ENCODE measurements around the gene IL18. TPM values are rescaled to one million over a fixed set of nuclear protein-coding genes. Genes with fewer than 3 reads are reported as not detected.
"Not testable (repeated sequence)": the region's sequence is repeated elsewhere in the genome, so short reads cannot be mapped to it uniquely, and the experiment has no call there.

IL18 gene
- total RNA-seq, 2 donors from 2014 or later, result 74.7 to 154 TPM

DNA sequence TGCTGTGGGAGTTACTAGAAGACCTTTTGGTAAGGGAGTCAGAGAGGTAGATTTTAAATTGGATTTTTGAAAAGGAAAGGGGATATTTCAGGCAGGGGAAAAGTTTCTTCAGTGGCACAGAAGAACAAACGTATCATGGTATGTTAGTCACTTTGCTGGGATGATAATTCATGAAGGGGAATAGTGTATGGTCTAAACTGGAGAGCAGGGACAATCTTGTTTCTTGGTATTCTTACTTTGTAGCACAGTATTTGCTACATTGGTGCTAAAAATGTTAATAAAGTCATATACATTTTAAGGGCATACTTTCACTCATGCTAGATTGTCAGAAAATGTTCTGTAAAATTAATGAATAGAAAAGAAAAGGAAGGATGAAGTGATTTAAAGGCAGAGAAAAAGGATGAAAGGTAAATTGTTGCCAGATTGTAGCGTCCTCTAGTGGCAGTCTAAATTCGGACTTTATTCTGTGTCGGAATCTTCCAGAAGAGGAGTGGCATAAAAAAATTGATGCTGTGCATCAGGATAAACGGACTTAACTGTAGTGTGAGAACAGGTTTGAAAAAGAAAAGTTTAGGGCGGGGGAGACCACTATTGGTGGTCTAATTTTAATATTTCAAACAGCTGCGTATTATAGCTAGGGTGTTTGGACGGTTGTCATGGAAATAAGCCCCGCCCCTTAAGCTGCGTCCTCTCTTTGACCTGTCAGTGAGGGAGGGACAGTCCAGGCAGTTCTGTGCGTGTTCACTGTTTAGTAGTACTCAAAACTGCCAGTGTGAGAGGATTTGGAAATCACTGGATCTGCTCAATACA, 11.1 kb upstream of the IL18 start, which contains the start of gene BCO2:
Gene BCO2, plus strand, starts transcription at position 724 of the 810 bp plus-strand sequence. CDS start 90 bp downstream, outside the sequence.
- peak; percentile 84 for DNase-seq
- intact Hi-C loops (cut with DNase I, micrococcal nuclease), result loop anchor here in 1 of 2 donors (5.0 kb wide), 1 partner anchor 63 kb away; no protein-coding TSS in a partner anchor
- ATAC-seq, result peak; percentile 95

DNA sequence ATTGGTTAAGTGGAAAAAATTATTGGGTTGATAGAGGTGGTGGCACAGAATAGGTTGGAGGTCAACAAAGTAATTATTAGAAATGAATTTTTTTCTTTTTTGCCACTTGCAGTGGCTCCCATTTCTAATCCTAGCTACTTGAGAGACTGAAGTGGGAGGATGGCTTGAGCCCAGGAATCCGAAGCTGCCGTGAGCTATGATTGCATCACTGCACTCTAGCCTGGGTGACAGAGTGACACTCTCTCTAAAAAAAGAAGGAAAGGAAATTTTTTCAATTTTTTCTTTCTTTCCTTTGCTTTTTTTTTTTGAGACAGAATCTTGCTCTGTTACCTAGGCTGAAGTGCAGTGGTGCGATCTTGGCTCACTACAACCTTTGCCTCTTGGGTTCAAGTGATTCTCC, 9.3 kb upstream of the IL18 start:
- no peak for ATAC-seq
- intact Hi-C loops (cut with DNase I, micrococcal nuclease), result no loop called here
- DNase-seq, result no peak

DNA sequence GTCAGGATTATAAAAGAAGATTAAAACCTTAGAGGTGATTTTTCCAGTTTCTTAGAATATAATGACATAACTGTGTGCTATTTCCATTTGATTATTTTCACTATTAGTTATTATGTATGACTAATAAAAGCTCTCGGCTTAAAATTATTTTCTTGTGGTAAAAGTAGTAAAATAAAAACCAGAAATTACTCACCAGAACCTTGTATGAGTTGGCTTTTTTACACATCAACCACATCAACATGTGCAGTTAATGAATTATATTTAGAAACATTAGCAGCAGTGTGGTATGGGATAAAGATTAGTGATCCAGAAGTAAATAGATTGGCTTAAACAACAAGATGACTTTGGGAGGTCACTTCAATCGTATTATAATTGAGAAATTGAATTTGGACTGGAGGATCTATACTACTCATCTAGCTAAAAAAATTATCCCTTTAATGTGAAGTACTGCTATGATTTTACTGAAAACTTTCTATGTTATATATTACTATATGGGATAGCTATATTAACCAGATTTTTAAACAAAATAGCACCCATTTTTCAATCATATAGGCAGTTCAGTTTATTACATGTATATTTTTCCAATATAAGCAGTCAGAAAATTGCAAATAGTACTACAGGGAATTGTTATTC, 8.6 kb upstream of the IL18 start:
- DNase-seq, result no peak
- no peak for ATAC-seq
- intact Hi-C loops (cut with DNase I, micrococcal nuclease), result no loop called here

DNA sequence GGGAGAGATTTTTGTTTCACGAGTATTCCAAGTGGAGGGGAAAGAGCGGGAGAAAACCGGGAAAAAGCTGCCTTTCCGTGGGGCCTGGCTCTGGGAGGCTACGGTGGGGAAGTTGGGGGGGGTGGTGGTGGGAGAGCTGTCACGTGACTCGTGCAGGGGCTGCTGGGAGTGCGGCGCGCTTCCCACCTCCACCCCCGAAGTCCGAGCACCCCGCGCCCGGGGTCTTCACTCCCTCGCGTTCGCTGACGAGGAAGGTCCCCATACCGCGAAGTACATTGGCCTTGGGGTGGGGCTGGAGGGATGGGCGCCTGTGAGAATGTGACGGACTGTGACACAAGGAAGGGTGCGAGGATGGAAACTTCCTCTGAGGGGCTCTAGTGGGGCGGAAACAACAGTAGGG, 3.3 kb upstream of the IL18 start, which contains the start of gene TEX12:
Gene TEX12, plus strand, starts transcription at position 228 of the 400 bp plus-strand sequence. CDS start 1,897 bp downstream, outside the sequence.
- no peak for ATAC-seq
- peak in 1 of 2 donors; percentile 11 for DNase-seq
- intact Hi-C loops (cut with DNase I, micrococcal nuclease), result no loop called here

DNA sequence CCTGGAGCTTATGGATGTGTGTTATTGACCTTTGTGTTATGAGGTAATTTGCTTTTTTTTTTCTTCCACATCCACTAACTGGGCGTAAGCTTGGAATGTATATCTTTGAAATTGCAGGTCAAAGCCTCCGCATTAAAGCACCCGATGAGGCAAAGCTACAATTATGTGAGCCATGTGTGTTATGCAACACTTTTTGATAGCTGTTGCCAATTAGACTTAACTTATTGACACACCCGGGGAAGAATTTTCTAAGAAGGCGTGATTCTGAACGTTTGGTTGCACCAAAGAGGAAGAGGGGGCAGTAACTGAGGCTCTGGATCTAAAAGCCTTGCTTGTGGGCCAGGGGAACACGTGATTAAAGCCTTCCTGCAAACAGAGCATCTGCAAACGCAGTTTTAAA, 2.7 kb upstream of the IL18 start:
- peak; percentile 13 to 49 for DNase-seq
- ATAC-seq, result peak; percentile 74
- intact Hi-C loops (cut with DNase I, micrococcal nuclease), result no loop called here

DNA sequence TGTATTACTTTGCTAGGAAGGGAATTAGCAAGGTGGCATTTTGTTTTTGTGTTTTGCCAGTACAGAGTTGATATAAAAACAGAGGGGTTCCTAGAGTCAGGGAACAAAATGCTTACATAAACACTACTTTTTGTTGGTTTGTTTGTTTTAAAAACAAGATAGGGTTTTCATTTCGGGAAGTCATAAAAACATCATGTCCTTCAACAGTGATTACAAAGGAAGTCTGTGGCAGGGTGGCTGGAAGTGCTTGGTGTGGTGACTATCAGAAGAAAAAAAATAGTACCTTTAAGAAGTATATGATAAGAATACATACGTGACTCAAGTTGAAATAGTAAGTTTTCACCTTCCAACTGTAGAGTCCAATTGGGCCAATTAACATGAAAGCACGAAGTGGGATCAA, 1.2 kb upstream of the IL18 start:
- DNase-seq (no peak), ATAC-seq (no peak)
- intact Hi-C loops (cut with DNase I, micrococcal nuclease), result no loop called here

DNA sequence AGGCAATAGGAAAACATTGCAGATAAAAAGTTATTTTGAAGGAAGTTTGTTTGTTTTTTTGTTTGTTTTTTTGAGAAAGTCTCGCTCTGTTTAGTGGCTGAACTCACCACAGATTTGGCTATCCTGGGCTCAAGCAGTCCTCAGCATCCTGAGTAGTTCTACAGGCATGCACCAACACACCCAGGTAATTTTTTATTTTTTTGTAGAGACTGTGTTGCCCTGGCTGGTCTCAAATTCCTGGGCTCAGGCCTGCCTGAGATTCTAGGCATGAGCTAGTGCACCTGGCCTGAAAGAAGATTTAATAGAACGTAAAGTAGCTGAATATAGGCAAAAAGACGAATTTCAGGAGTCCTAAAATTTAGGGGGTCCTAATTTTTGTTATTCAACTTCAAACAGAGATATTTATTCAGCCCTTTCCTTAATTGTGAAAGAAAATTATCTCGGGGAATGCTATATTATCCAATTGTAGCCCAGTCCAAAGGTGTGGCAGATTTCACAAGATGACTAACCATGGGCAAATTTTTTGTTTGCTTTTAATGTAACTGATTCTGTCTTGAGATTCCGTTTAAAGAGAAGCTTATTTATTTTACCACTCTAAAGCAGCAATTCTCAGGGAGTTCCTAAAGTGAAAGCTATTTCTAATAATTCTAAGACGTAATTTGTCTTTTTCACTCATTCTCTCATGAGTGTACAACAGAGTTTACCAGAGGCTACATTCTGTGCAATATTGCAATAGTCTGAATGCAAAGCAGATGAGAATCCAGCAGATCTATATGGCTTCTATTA, 940 bp downstream of the IL18 start:
- ATAC-seq, result peak; percentile 47
- DNase-seq, result no peak
- intact Hi-C loops (cut with DNase I, micrococcal nuclease), result no loop called here

DNA sequence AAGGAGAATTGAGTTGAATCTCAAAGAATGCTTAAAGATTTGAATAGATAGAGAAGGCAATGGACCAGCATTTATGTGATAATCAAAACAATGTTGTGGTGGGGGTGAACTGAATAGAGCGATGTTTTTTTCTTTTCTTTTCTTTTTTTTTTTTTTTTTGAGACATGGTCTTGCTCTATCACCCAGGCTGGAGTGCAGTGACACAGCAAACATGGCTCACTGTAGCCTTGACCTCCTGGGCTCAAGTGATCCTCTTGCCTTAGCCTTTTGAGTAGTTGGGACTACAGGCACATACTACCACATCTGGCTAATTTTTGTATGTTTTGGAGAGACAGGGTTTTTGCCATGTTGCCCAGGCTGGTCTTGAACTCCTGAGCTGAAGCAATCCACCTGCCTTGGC, 1.7 kb downstream of the IL18 start:
- ATAC-seq; intact Hi-C loops (cut with DNase I, micrococcal nuclease); DNase-seq: not testable (repeated sequence)

DNA sequence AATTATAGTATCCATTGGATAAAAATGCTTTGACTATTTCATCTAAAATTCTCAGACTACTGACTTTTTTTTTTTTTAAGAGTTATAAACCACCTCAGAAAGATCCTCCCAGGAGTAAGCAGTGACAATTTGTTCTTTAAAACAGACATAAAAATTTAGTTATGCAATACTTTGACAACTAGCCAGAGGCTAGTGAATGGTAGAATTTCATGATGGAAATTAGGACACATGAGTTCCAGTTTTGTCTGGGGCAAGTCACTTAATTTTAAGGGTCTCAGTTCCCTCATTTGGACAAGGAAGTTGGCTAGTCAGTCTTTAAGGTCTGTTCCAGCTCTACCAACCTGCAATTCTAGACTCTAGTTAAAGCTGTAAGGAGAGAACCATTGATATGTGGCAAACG, 2.9 kb downstream of the IL18 start:
- ATAC-seq (no peak), DNase-seq (no peak)
- intact Hi-C loops (cut with DNase I, micrococcal nuclease), result no loop called here

DNA sequence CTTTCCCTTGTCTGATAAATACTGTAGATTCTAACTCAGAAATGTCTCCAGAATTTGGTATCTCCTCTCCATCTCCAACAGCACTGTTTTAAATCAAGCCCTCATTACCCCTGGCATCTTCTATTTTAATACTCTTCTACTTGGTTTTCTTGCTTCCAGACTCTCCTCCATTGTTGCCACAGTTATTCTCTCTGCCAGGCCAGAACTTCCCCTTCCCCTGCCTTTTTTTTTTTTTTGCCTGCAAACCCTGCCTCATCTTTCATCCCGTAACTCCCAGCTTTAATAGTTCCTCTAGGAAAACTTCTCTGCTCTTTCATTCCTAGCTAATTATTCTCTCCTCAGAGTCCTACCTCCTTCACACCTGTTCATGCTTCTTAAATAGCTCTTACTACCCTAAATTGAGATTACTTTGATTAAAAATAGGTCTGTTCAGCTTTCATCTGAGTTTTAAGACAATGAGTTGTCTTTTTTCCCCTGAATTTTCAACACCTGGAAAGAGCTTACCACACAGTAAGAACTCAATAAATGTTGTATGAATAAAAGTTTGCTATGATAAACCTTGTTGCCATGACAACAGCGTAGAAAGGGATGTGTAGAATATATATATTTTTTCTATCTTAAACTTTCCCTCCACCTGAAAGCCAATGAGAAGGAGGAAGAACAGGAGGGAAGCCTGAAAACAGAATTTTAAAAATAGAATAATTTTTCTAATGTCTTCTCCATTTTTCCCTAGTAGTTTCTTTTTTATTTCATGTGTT, 3.6 kb downstream of the IL18 start:
- intact Hi-C loops (cut with DNase I, micrococcal nuclease), result no loop called here
- DNase-seq (no peak), ATAC-seq (no peak)

DNA sequence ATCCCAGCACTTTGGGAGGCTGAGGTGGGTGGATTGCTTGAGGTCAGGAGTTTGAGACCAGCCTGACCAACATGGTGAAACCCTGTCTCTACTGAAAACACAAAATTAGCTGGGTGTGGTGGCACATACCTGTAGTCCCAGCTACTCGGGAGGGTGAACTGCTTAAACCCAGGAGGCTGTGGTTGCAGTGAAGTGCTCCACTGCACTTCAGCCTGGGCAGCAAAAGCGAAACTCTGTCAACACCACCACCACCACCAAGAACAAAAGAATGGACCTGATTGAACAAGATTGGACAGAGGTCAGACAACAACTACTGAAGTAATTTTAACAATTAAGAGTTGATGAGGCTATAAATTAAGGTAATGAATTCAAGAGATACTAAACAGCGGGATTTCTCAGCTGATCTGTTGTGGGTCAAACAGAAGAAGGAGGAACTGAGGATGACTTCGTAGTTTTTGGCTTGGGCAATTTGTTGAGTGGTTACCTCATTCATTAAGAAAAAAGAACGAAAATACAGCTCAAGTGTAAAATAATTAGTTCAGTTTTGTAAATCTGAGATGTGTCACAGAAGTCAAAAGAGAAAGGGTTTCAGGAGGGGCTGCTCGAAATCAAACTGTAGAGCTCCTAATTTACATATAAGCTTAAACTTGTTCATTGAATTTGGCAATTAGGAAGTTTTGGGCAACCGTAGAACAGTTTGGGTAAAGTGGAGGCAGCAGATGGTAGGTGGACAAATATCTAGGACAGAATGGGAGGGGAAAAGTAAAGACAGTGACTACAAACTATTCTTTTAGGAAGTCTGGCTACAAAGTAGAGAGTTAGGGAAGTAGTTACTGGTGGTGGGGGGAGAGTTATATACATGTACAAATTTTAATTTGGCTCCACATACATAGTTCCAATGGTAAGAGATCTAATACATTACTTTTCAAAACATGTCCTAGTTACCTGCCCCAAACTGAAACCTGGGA, 4.5 kb downstream of the IL18 start:
- intact Hi-C loops (cut with DNase I, micrococcal nuclease), result no loop called here
- DNase-seq, result no peak
- no peak for ATAC-seq

DNA sequence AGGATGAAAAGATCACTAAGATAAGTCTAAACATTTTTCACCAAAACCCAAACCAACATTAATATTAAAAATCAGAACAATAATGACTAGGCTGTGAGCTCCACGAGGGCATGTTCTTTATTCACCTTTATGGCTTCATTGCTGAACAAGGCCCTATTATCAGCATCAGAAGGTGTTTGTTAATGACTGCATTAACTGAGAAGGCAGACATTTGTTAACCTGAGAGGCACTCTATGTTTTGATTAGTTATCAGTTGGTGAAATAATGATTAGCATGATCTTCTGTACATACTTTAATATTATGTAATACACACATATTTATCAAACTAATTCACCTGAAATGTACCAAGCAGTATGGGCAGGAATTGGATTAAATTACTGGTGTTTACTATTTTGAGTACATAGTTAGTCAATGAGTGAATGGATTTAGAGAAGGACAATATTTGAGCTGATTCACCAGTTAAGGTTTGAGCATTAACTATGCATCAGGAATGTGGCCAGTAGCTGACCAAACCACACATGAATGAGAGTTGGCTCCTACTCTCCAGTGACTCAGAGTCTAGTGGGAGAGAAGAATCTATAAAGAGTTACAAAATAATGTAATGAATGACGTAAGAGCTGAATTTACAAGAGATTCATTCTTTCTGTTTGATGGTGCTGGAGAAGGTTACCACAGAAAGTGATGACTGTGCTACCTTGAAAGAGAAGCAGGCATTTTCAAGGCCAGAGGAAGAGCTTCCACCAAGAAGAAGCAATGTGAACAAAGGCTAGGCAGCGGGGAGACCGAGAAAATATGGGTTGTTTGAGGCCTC, 6.7 kb downstream of the IL18 start:
- ATAC-seq (peak; percentile 57), DNase-seq (no peak)
- intact Hi-C loops (cut with DNase I, micrococcal nuclease), result no loop called here

DNA sequence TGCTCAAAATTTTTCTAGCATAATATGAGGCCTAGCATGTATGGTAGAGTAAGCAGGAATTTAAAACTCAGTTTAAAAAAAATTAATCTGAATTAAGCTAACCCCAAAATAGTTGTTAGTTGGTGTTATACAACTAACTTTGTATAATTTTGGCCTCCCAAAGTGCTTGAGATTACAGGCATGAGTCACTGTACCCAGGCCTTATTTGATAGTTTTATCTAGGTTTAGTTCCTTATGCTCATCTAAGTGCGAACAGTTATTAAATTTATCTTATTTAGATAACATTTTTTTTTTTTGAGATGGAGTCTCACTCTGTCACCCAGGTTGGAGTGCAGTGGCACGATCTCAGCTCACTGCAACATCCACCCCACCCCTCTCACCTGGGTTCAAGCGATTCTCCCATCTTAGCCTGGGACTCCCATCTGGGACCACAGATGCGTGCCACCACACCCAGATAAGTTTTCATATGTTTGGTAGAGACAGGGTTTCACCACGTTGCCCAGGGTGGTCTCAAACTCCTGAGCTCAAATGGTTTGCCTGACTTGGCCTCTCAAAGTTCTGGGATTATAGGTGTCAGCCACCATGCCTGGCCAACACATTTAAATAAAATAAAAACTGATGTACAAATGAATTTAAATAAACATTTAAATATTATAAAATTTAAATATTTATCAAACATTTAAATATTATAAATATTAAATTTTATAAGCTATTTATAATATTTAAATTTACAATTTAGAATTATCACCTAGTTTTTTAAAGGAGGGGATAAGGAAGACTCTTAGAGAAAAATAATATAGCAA, 7.5 kb downstream of the IL18 start:
- DNase-seq (no peak), ATAC-seq (no peak)
- intact Hi-C loops (cut with DNase I, micrococcal nuclease), result no loop called here

DNA sequence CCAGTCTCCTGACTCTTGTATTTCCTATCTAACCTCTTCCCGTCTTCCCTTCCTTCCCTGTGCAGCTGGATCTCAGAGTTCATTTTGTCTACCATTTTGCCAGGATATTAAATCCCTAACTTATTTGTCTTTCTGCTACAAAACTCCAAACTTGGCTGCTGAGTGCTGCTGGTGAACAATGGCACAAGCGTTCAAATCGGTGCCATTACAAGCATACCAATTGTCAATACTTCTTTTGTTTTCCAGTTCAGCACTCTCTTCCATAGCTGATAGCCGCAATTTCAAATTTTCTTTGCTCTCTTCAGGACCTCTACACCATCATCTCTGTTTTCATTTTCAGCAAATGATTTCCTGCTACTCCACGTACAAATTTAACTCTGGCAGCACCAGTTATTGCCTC, 13.4 kb downstream of the IL18 start:
- ATAC-seq (no peak), DNase-seq (no peak)
- intact Hi-C loops (cut with DNase I, micrococcal nuclease), result no loop called here

DNA sequence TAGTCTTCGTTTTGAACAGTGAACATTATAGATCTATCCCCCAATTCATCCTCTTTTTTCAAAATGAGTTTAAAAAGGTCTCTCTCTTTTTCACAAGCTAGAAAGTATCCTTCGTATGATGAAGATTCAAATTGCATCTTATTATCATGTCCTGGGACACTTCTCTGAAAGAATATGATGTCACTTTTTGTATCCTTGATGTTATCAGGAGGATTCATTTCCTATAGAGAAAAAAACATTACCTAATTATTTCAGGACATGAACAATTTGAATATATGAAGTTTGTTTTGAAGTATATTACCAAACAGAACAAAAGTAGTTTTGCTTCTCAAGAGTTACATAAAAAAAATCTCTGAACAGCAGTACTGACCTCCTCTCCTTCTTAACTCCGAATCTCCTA, 20.3 kb downstream of the IL18 start:
- ATAC-seq (no peak), DNase-seq (no peak)
- intact Hi-C loops (cut with DNase I, micrococcal nuclease), result no loop called here

DNA sequence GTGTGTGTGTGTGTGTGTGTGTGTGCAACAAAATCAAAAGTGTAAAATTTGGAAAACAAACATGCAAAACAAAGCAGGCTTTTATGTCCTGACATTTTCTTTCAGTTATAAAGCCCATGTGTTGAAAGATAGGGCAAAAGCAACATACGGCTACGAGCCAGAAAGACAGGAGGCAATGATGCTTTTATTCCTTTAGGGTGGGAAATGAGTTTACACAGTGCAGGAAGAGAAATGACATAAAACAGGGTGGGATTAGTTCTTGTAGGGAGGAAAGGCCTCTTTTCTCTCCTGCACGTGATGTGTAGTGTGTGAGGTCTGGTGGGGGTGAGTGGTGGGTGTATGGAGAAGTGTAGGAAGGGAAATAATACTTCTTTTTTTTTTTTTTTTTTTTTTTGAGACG, 29.4 kb downstream of the IL18 start:
- ATAC-seq, result peak; percentile 68
- intact Hi-C loops (cut with DNase I, micrococcal nuclease), result no loop called here
- DNase-seq, result no peak

Data from left colon (tissue), 2 donors.